IMR-90 (cell line): ENCODE measurements around the gene PIEZO2. TPM values are rescaled to one million over a fixed set of nuclear protein-coding genes. Genes with fewer than 3 reads are reported as not detected.

Experiments used
- ATAC-seq: fragments of 200-7000 bp; cut with Tn5 transposase; 2 replicates; pipeline ENCODE4 v1.9.1; 2020; ENCODE audit warnings: low read depth, mild to moderate bottlenecking, moderate library complexity
- BruUV-seq: library from RNA; stranded (reverse); fragments of 400-500 nt; replicated peaks from 2 replicates; lab custom pipeline; 2021; lab: Mats Ljungman, UMichigan
- CTCF ChIA-PET: fragments of 300-600 bp; formaldehyde crosslinking; extraction: SDS; loops from one replicate; lab custom pipeline; 2021; ENCODE audit warnings: antibody characterized with exemption; lab: Yijun Ruan, JAX
- POLR2A ChIA-PET: fragments of 300-600 bp; sonication (Branson Sonifier 250); formaldehyde crosslinking; loops from one replicate; lab custom pipeline; 2022; ENCODE audit warnings: antibody characterized with exemption; ENCODE audit not compliant: unreplicated experiment; lab: Charles Lee
- DNase-seq: peaks from one replicate; pipeline ENCODE4 v3.0.0; 2013
- H2AFZ ChIP-seq: replicated peaks from 2 replicates; pipeline ENCODE3; 2013; ENCODE audit warnings: low read length, mild to moderate bottlenecking; ENCODE audit not compliant: poor library complexity
- H2AK5ac ChIP-seq: 2 replicates; pipeline ENCODE4 v1.6.1; 2013; ENCODE audit warnings: low read depth, low read length, inconsistent platforms
- H2AK9ac ChIP-seq: replicated peaks from 2 replicates; pipeline ENCODE3; 2013; ENCODE audit warnings: mild to moderate bottlenecking, low read depth, low read length, moderate library complexity; ENCODE audit not compliant: poor library complexity
- H2BK120ac ChIP-seq: 2 replicates; pipeline ENCODE4 v1.6.1; 2013; ENCODE audit warnings: low read depth, low read length, inconsistent platforms
- H2BK15ac ChIP-seq: 3 replicates; pipeline ENCODE4 v1.6.1; 2013; ENCODE audit warnings: low read depth, low read length, inconsistent platforms
- H2BK20ac ChIP-seq: 2 replicates; pipeline ENCODE4 v1.6.1; 2013; ENCODE audit warnings: low read depth, mild to moderate bottlenecking, inconsistent platforms, low read length, moderate library complexity
- H2BK5ac ChIP-seq: 2 replicates; pipeline ENCODE4 v1.6.1; 2013; ENCODE audit warnings: mild to moderate bottlenecking, low read depth, low read length, inconsistent platforms; ENCODE audit not compliant: poor library complexity, severe bottlenecking
- H3K14ac ChIP-seq: replicated peaks from 2 replicates; pipeline ENCODE4 v1.6.1; 2013; ENCODE audit warnings: low read depth, low read length, inconsistent platforms
- H3K18ac ChIP-seq: 2 replicates; pipeline ENCODE4 v1.6.1; 2013; ENCODE audit warnings: low read depth, low read length, control low read depth
- H3K23ac ChIP-seq: 2 replicates; pipeline ENCODE4 v1.6.1; 2013; ENCODE audit warnings: low read depth, low read length, inconsistent platforms
- H3K27ac ChIP-seq: 2 replicates; pipeline ENCODE4 v1.5.1; 2013; ENCODE audit warnings: mild to moderate bottlenecking, control low read depth, low read length; ENCODE audit not compliant: insufficient read depth
- H3K27me3 ChIP-seq: 2 replicates; pipeline ENCODE4 v1.6.1; 2013; ENCODE audit warnings: low read length; ENCODE audit not compliant: control insufficient read depth, insufficient read depth
- H3K36me3 ChIP-seq: 2 replicates; pipeline ENCODE4 v1.6.1; 2013; ENCODE audit warnings: low read length, mixed read lengths; ENCODE audit not compliant: control insufficient read depth, insufficient read depth
- H3K4ac ChIP-seq: 2 replicates; pipeline ENCODE4 v1.6.1; 2013; ENCODE audit warnings: low read depth, low read length, inconsistent platforms
- H3K4me1 ChIP-seq: 2 replicates; pipeline ENCODE4 v1.6.1; 2013; ENCODE audit warnings: low read length, mixed read lengths; ENCODE audit not compliant: control insufficient read depth, insufficient read depth
- H3K4me2 ChIP-seq: 2 replicates; pipeline ENCODE4 v1.6.1; 2013; ENCODE audit warnings: low read depth, mild to moderate bottlenecking, control low read depth, low read length, moderate library complexity
- H3K4me3 ChIP-seq: 2 replicates; pipeline ENCODE4 v1.5.1; 2013; ENCODE audit warnings: low read depth, mild to moderate bottlenecking, control low read depth, low read length, moderate library complexity; ENCODE audit not compliant: insufficient read depth
- H3K56ac ChIP-seq: 2 replicates; pipeline ENCODE4 v1.6.1; 2013; ENCODE audit warnings: low read length, inconsistent platforms; ENCODE audit not compliant: insufficient read depth; ENCODE audit errors: extremely low read depth
- H3K79me1 ChIP-seq, 2 experiments: 2 replicates each; pipeline ENCODE4 v1.6.1; 2013; ENCODE audit warnings: low read length in 2 of 2, inconsistent platforms in 1 of 2, low read depth in 1 of 2
- H3K9ac ChIP-seq: 2 replicates; pipeline ENCODE4 v1.6.1; 2013; ENCODE audit warnings: low read depth, low read length, control low read depth
- H3K9me1 ChIP-seq: 2 replicates; pipeline ENCODE4 v1.6.1; 2013; ENCODE audit warnings: low read length, inconsistent platforms; ENCODE audit not compliant: insufficient read depth
- H3K9me3 ChIP-seq: 2 replicates; pipeline ENCODE4 v1.6.1; 2013; ENCODE audit warnings: low read length; ENCODE audit not compliant: control insufficient read depth, insufficient read depth
- H4K20me1 ChIP-seq: 2 replicates; pipeline ENCODE4 v1.6.1; 2013; ENCODE audit warnings: low read length, inconsistent platforms; ENCODE audit not compliant: insufficient read depth
- H4K5ac ChIP-seq: 2 replicates; pipeline ENCODE4 v1.6.1; 2013; ENCODE audit warnings: mild to moderate bottlenecking, low read depth, low read length, control low read depth
- H4K8ac ChIP-seq, 2 experiments: 2 replicates each; pipeline ENCODE4 v1.6.1; 2013; ENCODE audit warnings: low read depth in 2 of 2, low read length in 2 of 2, control low read depth in 1 of 2, inconsistent platforms in 1 of 2
- H4K91ac ChIP-seq: 2 replicates; pipeline ENCODE4 v1.6.1; 2013; ENCODE audit warnings: low read depth, low read length, inconsistent platforms; ENCODE audit not compliant: insufficient read depth
- CEBPB ChIP-seq: IDR thresholded peaks from 2 replicates; pipeline ENCODE4 v1.6.1; 2012; ENCODE audit warnings: low read depth, low read length, improper control_type of control experiment
- CHD1 ChIP-seq: IDR thresholded peaks from 2 replicates; pipeline ENCODE4 v1.6.1; 2012; ENCODE audit warnings: low read depth, low read length, improper control_type of control experiment
- FOS ChIP-seq: fragments of 150-350 bp; IDR thresholded peaks from 2 replicates; pipeline ENCODE4 v1.6.1; 2016; ENCODE audit warnings: low read depth, low read length
- MAFK ChIP-seq: IDR thresholded peaks from 2 replicates; pipeline ENCODE4 v1.6.1; 2012; ENCODE audit warnings: low read depth, low read length, improper control_type of control experiment
- MAZ ChIP-seq: IDR thresholded peaks from 2 replicates; pipeline ENCODE4 v1.6.1; 2012; ENCODE audit warnings: low read depth, mild to moderate bottlenecking, low read length, improper control_type of control experiment, moderate library complexity, borderline replicate concordance
- MXI1 ChIP-seq: IDR thresholded peaks from 2 replicates; pipeline ENCODE4 v1.6.1; 2012; ENCODE audit warnings: low read depth, mild to moderate bottlenecking, low read length, moderate library complexity, borderline replicate concordance
- NFE2L2 ChIP-seq: fragments of 150-350 bp; IDR thresholded peaks from 2 replicates; pipeline ENCODE4 v1.6.1; 2016; ENCODE audit warnings: low read depth, mild to moderate bottlenecking, low read length
- POLR2A ChIP-seq: IDR thresholded peaks from 2 replicates; pipeline ENCODE4 v1.6.1; 2012; ENCODE audit warnings: mild to moderate bottlenecking, low read depth, low read length
- RAD21 ChIP-seq: IDR thresholded peaks from 2 replicates; pipeline ENCODE4 v1.6.1; 2012; ENCODE audit warnings: low read length, improper control_type of control experiment
- RCOR1 ChIP-seq: IDR thresholded peaks from 2 replicates; pipeline ENCODE4 v1.6.1; 2012; ENCODE audit warnings: mild to moderate bottlenecking, low read length, improper control_type of control experiment; ENCODE audit not compliant: insufficient replicate concordance
- RFX5 ChIP-seq: IDR thresholded peaks from 2 replicates; pipeline ENCODE4 v1.8.0; 2012; ENCODE audit warnings: low read depth, mild to moderate bottlenecking, low read length, moderate library complexity
- SMC3 ChIP-seq: fragments of 150-350 bp; IDR thresholded peaks from 2 replicates; pipeline ENCODE4 v1.6.1; 2016; ENCODE audit warnings: low read depth, mild to moderate bottlenecking, antibody characterized with exemption, low read length, moderate library complexity
- WGBS, 2 experiments: methylation state at CpG; one replicate each; pipeline versions ENCODE4 v1.1.5 to v1.1.7; 2013; ENCODE audit warnings: missing lambda C conversion rate in 2 of 2; ENCODE audit not compliant: insufficient read length in 1 of 2; ENCODE audit errors: extremely low coverage in 2 of 2; 5-methylcytosine and 5-hydroxymethylcytosine counted together
- dilution Hi-C: fragments of 300-500 bp; cut with HindIII; formaldehyde crosslinking; loops from one replicate; pipeline ENCODE4 v1.14.3; 2018; ENCODE audit warnings: low sequenced_read_pairs; ENCODE audit not compliant: unreplicated experiment
- in situ Hi-C: fragments of 300-500 bp; cut with MboI; formaldehyde crosslinking; loops from 3 replicates; pipeline ENCODE4 v1.14.3; 2019; ENCODE audit warnings: low sequenced_read_pairs, inconsistent platforms, mixed read lengths
- intact Hi-C: fragments of 100-400 bp; cut with micrococcal nuclease; formaldehyde crosslinking; loops from 2 replicates; pipeline ENCODE4 v1.10.0; 2022
- polyA plus RNA-seq, 3 experiments: library from polyadenylated mRNA; depleted of rRNA; stranded (reverse); fragments of >200 nt; gene quantifications; 2 replicates each; pipeline ENCODE4 v1.2.3, GENCODE V29; 2012; ENCODE audit warnings: low replicate concordance in 1 of 3
- total RNA-seq: library from RNA; depleted of rRNA; stranded (reverse); fragments of >200 nt; gene quantifications from 2 replicates; pipeline ENCODE4 v1.2.3, GENCODE V29; 2012
- TF ChIP-seq, protein P1 (sequence below): conservative IDR thresholded peaks from 2 replicates; pipeline ENCODE4 v1.5.1; 2012; ENCODE audit warnings: mild to moderate bottlenecking, low read depth, low read length, improper control_type of control experiment
- TF ChIP-seq, protein P2 (sequence below): fragments of 150-350 bp; IDR thresholded peaks from 2 replicates; pipeline ENCODE4 v1.6.1; 2017; ENCODE audit warnings: mild to moderate bottlenecking, antibody characterized with exemption, low read length, low read depth
- TF ChIP-seq, protein P3 (sequence below): fragments of 150-350 bp; IDR thresholded peaks from 2 replicates; pipeline ENCODE4 v1.6.1; 2016; ENCODE audit warnings: low read depth, mild to moderate bottlenecking, low read length, moderate library complexity, borderline replicate concordance

PIEZO2 gene
- total and polyA plus RNA-seq, 2 of the 4 experiments (the other 2 are of a cell fraction), result 2.4 to 4.1 TPM

DNA sequence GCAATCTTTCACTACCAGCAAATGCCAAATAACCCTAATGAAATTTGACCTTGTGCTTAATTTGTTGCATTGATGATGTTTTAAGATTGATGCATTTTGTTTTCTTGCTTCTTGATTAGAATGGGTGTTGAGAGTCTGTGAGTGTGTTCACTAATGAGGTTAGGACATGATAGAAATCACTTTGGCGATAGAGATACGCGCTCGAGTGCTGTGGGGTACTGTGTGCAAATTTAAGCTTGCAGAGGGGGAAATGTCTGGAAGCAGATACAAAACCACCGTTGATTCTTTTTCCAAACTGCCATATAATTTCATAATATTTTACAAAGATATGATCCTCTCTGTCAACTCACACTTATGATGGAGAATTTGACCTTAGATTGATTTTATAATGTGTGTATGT lies 200.9 kb downstream of the PIEZO2 start:
- Histone ChIP-seq H4K8ac (no peak overlapping the region), H3K9me1 (no peaks in the 10 kb centered on the region), H2AK5ac (no peak overlapping the region), H3K36me3 (no peaks in the 10 kb centered on the region; the same call in 1 of the 2 replicates), H3K4ac (no peak overlapping the region), H2BK5ac (no peak overlapping the region), H3K27me3 (no peaks in the 10 kb centered on the region), H3K23ac (no peak overlapping the region), H3K14ac (no peak overlapping the region), H2AK9ac (no peak overlapping the region), H2AFZ (no peak overlapping the region), H2BK20ac (no peak overlapping the region), H3K4me2 (no peak overlapping the region), H4K91ac (no peak overlapping the region), H4K20me1 (no peaks in the 10 kb centered on the region), H3K4me3 (no peak overlapping the region), H3K9me3 (peaks cover 14% of the 10 kb centered on the region), H3K18ac (no peak overlapping the region), H2BK15ac (no peak overlapping the region), H4K5ac (no peak overlapping the region), H3K27ac (no peak overlapping the region), H3K9ac (no peak overlapping the region), H2BK120ac (no peak overlapping the region), H3K4me1 (no peaks in the 10 kb centered on the region), H3K56ac (no peak overlapping the region), H3K79me1 (no peaks in the 10 kb centered on the region)
- ATAC-seq (no peak), DNase-seq (no peak)
- in situ Hi-C loops, result no loop called here
- BruUV-seq, result no TSS peak
- no CpG with 5 or more reads among the region's 5 CpGs for WGBS, 2 experiments
- CTCF ChIA-PET, result no interaction called here
- intact Hi-C loops, result no loop called here
- TF ChIP-seq FOS, result no peak
- no peak for TF ChIP-seq RCOR1
- TF ChIP-seq, protein P1, sequence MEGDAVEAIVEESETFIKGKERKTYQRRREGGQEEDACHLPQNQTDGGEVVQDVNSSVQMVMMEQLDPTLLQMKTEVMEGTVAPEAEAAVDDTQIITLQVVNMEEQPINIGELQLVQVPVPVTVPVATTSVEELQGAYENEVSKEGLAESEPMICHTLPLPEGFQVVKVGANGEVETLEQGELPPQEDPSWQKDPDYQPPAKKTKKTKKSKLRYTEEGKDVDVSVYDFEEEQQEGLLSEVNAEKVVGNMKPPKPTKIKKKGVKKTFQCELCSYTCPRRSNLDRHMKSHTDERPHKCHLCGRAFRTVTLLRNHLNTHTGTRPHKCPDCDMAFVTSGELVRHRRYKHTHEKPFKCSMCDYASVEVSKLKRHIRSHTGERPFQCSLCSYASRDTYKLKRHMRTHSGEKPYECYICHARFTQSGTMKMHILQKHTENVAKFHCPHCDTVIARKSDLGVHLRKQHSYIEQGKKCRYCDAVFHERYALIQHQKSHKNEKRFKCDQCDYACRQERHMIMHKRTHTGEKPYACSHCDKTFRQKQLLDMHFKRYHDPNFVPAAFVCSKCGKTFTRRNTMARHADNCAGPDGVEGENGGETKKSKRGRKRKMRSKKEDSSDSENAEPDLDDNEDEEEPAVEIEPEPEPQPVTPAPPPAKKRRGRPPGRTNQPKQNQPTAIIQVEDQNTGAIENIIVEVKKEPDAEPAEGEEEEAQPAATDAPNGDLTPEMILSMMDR, result no peak
- TF ChIP-seq CHD1, result no peak
- TF ChIP-seq RFX5, result no peak
- TF ChIP-seq MXI1, result no peak
- TF ChIP-seq, protein P2, sequence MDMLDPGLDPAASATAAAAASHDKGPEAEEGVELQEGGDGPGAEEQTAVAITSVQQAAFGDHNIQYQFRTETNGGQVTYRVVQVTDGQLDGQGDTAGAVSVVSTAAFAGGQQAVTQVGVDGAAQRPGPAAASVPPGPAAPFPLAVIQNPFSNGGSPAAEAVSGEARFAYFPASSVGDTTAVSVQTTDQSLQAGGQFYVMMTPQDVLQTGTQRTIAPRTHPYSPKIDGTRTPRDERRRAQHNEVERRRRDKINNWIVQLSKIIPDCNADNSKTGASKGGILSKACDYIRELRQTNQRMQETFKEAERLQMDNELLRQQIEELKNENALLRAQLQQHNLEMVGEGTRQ, result no peak
- no peak for TF ChIP-seq NFE2L2
- TF ChIP-seq CEBPB, result no peak
- no peak for TF ChIP-seq MAZ
- no peak for TF ChIP-seq SMC3
- no peak for TF ChIP-seq RAD21
- no peak for TF ChIP-seq MAFK
- TF ChIP-seq, protein P3, sequence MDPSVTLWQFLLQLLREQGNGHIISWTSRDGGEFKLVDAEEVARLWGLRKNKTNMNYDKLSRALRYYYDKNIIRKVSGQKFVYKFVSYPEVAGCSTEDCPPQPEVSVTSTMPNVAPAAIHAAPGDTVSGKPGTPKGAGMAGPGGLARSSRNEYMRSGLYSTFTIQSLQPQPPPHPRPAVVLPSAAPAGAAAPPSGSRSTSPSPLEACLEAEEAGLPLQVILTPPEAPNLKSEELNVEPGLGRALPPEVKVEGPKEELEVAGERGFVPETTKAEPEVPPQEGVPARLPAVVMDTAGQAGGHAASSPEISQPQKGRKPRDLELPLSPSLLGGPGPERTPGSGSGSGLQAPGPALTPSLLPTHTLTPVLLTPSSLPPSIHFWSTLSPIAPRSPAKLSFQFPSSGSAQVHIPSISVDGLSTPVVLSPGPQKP, result no peak
- TF ChIP-seq POLR2A, result no peak
- dilution Hi-C loops, result no loop called here
- POLR2A ChIA-PET, result no interaction called here
